G401.6 (cell line): ENCODE results near the gene TPX2.
"Not testable (repeated sequence)": the region's sequence is repeated elsewhere in the genome, so short reads cannot be mapped to it uniquely, and the experiment has no call there.

Experiments
- FAIRE-seq: peaks from 2 replicates; lab custom pipeline; 2012; peaks lifted over from hg19 to GRCh38; lab: Jason Lieb, UNC

Gene TPX2

GRCh38 chr20:31764641-31765305 is 25.7 kb downstream of the TPX2 start:
- FAIRE-seq: no peak

GRCh38 chr20:31767805-31768204 is 28.7 kb downstream of the TPX2 start:
- no peak for FAIRE-seq

- FAIRE-seq: no peak
Observed at GRCh38 chr20:31769681-31770080, 30.6 kb downstream of the TPX2 start.

- FAIRE-seq: no peak
Observed at GRCh38 chr20:31770243-31770642, 31.2 kb downstream of the TPX2 start.

DNA sequence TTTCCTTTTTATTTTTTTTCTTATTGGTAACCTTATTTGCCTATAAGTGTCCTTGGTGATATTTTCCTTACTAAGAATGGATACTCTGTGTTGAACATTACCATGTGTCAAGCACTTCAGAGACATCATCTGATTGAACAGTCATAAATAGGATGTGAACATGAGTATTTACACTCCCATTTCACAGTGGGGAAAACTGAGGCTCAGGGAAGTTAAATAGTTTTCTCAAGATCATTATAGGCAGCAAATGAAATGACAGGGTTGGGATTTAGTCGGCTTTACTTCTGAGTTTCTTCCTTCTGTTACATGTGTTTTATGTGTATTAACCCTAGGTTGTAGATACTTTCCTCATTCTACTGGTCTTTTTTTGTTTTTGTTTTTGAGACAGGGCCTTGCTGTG is 35.3 kb downstream of the TPX2 start:
- FAIRE-seq: no peak

DNA sequence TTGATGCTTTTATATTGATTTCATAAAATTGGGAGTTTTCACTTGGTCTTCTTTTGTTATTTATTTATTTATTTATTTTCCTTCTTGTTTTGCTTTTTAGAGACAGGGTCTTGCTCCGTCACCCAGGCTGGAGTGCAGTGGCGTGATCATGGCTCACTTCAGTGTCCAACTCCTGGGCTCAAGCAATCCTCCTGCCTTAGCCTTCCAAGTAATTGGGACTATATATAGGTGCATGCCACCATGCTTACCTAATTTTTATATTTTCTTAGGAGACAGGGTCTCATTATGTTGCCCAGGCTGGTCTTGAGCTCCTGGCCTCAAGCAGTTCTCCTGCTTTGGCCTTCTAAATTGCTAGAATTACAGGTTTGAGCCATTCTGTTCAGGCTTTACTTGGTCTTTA is 41.7 kb downstream of the TPX2 start:
- FAIRE-seq: peak; percentile 34

GRCh38 chr20:31781945-31782344 is 42.9 kb downstream of the TPX2 start:
- FAIRE-seq: no peak

- FAIRE-seq: no peak
Observed at GRCh38 chr20:31784354-31785044, 45.4 kb downstream of the TPX2 start.

GRCh38 chr20:31785089-31785488 is 46.0 kb downstream of the TPX2 start:
- FAIRE-seq: no peak

DNA sequence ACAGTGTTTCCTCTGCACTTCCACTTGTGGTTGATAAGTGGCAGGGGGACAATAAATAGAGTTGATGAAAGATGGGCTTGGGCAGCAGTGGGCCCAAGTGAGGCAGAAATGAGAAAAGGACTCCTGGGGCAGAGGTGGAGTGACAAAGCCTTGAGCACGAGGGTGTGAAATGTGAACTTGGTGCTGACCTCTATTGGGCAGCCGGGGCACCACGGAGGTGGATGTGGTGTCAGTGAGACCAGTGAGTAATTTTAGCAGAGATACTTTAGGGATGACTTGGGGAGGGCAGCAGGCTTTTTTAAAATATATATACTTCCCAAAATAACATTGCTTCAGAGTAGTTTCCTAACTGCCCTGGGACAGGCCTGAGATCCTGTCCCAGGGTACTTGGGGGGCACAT is 49.5 kb downstream of the TPX2 start:
- no peak for FAIRE-seq

- FAIRE-seq: no peak
Observed at GRCh38 chr20:31790401-31790800, 51.3 kb downstream of the TPX2 start.

- no peak for FAIRE-seq
Observed at GRCh38 chr20:31797364-31797763, 58.3 kb downstream of the TPX2 start.

GRCh38 chr20:31801508-31801907 is 62.4 kb downstream of the TPX2 start:
- no peak for FAIRE-seq

DNA sequence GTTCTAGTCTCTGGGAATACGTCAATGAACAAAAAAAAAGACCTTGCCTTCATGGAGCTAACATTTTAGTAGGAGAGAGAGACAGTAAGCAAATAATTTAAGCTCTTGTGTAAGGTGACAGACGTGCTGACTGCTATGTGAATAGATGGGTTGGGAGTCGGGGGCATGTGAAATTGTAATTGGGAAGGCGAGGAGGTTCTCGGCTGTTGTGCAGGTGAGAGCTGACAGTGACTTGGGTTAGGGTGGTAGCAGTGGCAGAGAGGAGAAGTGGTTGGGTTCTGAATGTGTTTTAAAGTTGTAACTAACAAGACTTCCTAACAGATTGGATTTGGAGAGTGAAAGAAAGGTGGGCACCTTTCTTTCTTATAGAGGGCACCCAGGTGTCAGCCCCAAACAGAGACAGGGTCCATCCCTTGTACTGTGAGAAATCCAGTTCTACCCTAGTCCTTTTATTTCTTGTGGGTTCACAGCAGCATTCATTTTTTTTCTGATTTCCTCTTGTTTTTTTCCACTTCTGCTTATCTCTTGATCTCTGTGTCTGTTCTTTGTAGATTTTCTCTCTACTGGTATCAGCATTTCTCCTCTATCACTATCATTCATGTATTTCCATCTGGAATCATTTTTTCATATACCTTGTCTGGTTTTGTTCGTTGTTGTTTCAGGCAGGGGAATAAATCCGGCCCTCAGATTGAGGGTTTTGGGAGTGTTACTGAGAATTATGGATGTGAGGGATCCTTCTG is 64.6 kb downstream of the TPX2 start:
- no peak for FAIRE-seq

DNA sequence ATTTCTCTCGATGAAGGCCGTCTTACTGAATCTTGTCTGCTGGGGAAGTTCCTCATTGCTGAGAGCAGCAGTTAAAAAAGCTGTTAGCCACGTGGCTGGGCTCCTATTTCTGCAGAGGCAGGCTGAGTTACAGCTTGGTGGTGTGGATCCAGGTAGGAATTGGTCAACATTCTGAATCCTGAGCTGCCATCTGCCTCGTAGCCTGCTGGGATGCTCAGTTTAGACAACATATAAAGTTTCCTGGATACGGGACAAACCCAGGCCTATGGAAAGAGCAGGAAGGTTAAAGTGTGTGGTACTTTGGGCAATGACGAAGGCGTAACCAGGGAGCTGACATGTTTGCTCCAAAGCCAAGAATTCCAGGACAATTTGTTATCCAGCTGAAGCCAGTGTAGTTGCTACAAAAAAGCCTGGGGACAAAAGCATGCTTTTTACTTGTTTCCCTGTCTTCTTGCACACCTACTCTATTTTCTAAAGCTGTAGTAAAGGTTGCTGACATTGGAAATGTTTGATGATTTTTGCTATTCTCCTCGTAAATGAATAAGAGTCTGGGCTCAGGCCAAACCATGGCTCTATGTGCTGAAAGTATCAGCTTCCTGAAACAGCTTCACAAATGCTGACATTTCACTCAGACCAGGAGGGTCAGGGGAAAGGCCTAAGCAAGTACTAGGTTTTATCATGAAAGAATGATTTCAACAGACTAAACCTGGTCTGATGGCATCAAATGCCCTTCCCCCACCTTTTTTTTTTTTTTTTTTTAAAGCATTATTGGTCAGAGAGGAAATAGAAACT is 67.7 kb downstream of the TPX2 start:
- FAIRE-seq: no peak

GRCh38 chr20:31808481-31808880 is 69.4 kb downstream of the TPX2 start:
- FAIRE-seq: no peak

DNA sequence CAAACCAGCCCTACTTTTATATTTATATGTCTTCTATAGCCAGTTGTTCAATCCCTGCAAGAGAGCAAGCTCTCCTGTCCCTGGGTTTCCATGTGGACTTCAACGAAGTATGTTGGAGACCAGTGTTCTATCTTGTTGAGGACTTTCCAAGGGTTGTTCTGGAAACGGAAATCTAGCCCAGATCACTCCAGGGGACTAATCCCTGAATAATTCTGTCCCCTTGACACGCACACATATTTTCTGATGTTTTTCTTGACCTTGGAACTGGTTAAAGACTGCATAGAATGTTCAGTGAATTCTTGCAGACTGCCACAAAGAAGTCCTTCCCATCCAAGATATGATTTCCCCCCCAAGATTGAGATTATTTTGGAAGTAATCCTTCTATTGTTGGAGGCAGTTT is 70.6 kb downstream of the TPX2 start:
- FAIRE-seq: no peak

DNA sequence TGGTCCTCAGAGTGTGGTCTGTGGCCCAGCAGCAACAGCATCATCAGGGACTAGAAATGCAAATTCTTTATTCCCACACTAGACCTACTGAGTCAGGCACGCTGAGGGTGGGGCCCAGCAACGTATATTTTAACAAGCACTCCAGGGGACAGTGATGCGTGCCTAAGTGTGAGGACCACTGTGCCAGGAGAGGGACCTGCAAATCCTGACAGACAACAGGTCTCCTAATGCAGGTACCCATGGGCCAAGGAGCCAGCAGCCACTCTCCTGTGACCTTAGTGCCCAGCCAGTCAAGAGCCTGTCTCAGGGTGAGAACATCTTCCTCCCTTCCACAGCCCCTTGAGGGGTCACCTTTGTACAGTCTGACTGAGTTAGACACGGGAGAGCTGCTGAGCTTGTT is 72.1 kb downstream of the TPX2 start:
- FAIRE-seq: no peak

DNA sequence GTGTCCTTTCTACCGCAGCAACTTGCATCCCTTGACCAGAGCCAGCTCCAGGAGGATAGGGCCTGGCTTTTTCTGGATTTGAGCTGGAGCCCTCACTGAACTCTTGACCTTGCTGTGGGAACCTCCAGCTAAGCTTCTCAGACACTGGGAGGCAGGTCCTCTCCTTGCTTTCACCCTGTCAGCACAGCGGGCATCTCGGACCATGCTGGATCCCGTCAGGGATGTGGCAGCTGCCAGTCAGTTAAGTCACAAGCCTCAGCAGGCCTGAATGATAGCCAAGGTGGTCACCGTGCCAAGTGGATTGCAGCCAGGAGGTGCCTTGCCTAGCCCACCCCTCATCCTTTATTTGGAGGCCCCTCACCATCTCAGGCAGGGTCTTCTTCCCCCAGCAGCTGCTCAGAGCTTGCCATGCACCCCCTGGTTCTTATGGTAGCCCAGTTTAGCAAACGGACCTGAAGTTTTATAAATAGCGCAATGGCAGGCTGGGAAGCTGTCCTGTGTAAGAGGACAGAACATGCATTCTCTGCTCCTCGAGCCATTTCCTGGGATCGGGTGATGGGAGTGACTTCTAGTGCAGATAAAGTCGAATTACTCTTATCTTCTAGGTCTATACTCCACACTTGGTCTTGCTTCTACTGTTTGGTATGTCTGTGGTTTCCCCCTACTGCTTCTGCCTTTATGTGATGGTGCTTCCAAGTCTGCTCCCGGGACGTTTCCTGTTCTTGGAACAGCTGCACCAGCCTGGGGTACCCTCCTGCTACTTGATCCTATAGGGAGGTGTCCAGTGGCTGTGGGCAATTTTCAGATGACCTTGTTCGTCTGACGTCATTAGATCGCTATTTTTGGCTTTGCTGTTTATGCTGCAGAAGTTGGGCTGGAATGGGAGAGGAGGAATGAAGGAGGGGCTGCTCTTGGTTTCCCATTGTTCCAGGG is 73.0 kb downstream of the TPX2 start:
- FAIRE-seq: no peak

DNA sequence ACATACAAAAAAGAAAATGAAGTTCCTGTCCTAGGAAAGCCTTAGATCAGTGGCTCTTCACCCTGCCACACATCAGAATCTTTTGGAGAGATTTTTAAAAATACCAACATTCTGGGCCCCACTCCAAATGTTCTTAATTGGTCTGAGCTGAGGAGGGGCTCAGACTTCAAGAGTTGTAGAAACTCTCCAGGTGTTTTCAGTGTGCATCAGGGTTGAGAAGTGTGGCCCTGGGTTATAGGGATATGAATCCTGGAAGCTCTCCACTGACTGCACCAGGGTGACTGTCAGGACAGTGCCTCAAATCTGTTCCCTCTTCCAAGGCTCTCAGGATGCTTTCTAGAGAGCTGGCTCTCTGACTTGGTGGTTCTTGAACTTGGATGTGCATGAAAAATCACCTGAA is 74.5 kb downstream of the TPX2 start:
- FAIRE-seq: no peak

DNA sequence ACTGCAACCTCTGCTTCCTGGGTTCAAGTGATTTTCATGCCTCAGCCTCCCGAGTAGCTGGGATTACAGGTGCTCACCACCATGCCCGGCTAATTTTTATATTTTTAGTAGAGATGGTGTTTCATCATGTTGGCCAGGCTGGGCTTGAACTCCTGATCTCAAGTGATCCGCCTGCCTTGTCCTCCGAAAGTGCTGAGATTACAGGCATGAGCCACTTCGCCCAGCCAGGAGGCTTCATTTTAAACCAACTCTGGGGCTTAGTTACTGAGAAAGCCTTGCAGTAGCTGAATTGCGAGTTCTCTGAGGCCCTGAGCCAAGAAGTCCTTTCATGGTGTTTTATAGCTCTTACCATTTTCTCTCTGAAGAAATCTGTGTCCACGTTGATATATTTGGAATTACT is 75.1 kb downstream of the TPX2 start:
- not testable (repeated sequence) for FAIRE-seq
